ENCODE data around the gene RASL12. TPM values are rescaled to one million over a fixed set of nuclear protein-coding genes. Genes with fewer than 3 reads are reported as not detected.

Gene RASL12
- total RNA-seq, 1 donor from 2014 or later: 85.7 TPM

GRCh38 chr15:65058394-65059368 lies 9.1 kb downstream of the RASL12 start:
- peak overlapping the region; percentile 63 for H3K27ac ChIP-seq
- H3K9me3 ChIP-seq: no peaks in the 10 kb centered on the region
- intact Hi-C loops (cut with DNase I): no loop called here
- TF ChIP-seq POLR2AphosphoS5 (IDR thresholded peaks at IDR 0.05; ENCODE audit: insufficient read depth in 1 of 2, low read depth in 1 of 2): no peak
- no peak for TF ChIP-seq CTCF (IDR thresholded peaks at IDR 0.05)
- TF ChIP-seq POLR2A (IDR thresholded peaks at IDR 0.05): no peak
- DNase-seq (ENCODE audit: extremely low spot score in 2 of 2): no peak
- H3K36me3 ChIP-seq: peaks cover 0 to 13% of the 10 kb centered on the region in 2 donors
- peaks cover 59% of the 10 kb centered on the region for H3K4me1 ChIP-seq
- H3K4me3 ChIP-seq: no peak overlapping the region
- H3K27me3 ChIP-seq: no peaks in the 10 kb centered on the region

GRCh38 chr15:65057549-65057940 lies 10.2 kb downstream of the RASL12 start:
- TF ChIP-seq POLR2AphosphoS5 (IDR thresholded peaks at IDR 0.05; ENCODE audit: insufficient read depth in 1 of 2, low read depth in 1 of 2): no peak
- intact Hi-C loops (cut with DNase I): no loop called here
- peak in 1 of 2 donors; percentile 84 for DNase-seq (ENCODE audit: extremely low spot score in 2 of 2)

GRCh38 chr15:65056868-65057548 lies 10.8 kb downstream of the RASL12 start:
- intact Hi-C loops (cut with DNase I): no loop called here
- no peaks in the 10 kb centered on the region for H3K27me3 ChIP-seq

More at GRCh38 chr15:65057549-65057940, 10.2 kb downstream of the RASL12 start:
- H3K4me3 ChIP-seq: no peak overlapping the region
- peaks cover 48% of the 10 kb centered on the region for H3K4me1 ChIP-seq
- peaks cover 0 to 13% of the 10 kb centered on the region in 2 donors for H3K36me3 ChIP-seq
- H3K27me3 ChIP-seq: no peaks in the 10 kb centered on the region
- peak overlapping the region; percentile 5 for H3K27ac ChIP-seq
- no peaks in the 10 kb centered on the region for H3K9me3 ChIP-seq

GRCh38 chr15:65056106-65056505 lies 11.7 kb downstream of the RASL12 start:
- DNase-seq (ENCODE audit: extremely low spot score in 2 of 2): no peak
- peaks cover 0 to 13% of the 10 kb centered on the region in 2 donors for H3K36me3 ChIP-seq

More at GRCh38 chr15:65056868-65057548, 10.8 kb downstream of the RASL12 start:
- no peak for TF ChIP-seq POLR2AphosphoS5 (IDR thresholded peaks at IDR 0.05; ENCODE audit: insufficient read depth in 1 of 2, low read depth in 1 of 2)
- no peak overlapping the region for H3K4me3 ChIP-seq
- peaks cover 0 to 13% of the 10 kb centered on the region in 2 donors for H3K36me3 ChIP-seq
- H3K27ac ChIP-seq: no peak overlapping the region
- no peaks in the 10 kb centered on the region for H3K9me3 ChIP-seq
- peaks cover 43% of the 10 kb centered on the region for H3K4me1 ChIP-seq
- no peak for DNase-seq (ENCODE audit: extremely low spot score in 2 of 2)

GRCh38 chr15:65055201-65055870 lies 12.5 kb downstream of the RASL12 start:
- Histone ChIP-seq H3K27ac (peak overlapping the region; percentile 55), H3K36me3 (peaks cover 0 to 13% of the 10 kb centered on the region in 2 donors), H3K27me3 (no peaks in the 10 kb centered on the region), H3K4me3 (no peak overlapping the region), H3K9me3 (no peaks in the 10 kb centered on the region), H3K4me1 (peaks cover 32% of the 10 kb centered on the region)
- peak in 1 of 2 donors; percentile 84 for DNase-seq (ENCODE audit: extremely low spot score in 2 of 2)
- intact Hi-C loops (cut with DNase I): no loop called here
- TF ChIP-seq CTCF (IDR thresholded peaks at IDR 0.05): no peak
- no peak for TF ChIP-seq POLR2A (IDR thresholded peaks at IDR 0.05)
- TF ChIP-seq POLR2AphosphoS5 (IDR thresholded peaks at IDR 0.05; ENCODE audit: insufficient read depth in 1 of 2, low read depth in 1 of 2): peak in 1 of 2 donors; percentile 17

More at GRCh38 chr15:65056106-65056505, 11.7 kb downstream of the RASL12 start:
- intact Hi-C loops (cut with DNase I): no loop called here
- no peak for TF ChIP-seq CTCF (IDR thresholded peaks at IDR 0.05)
- TF ChIP-seq POLR2A (IDR thresholded peaks at IDR 0.05): no peak
- TF ChIP-seq POLR2AphosphoS5 (IDR thresholded peaks at IDR 0.05; ENCODE audit: insufficient read depth in 1 of 2, low read depth in 1 of 2): no peak
- Histone ChIP-seq H3K27ac (peak overlapping the region; percentile 55), H3K27me3 (no peaks in the 10 kb centered on the region), H3K4me1 (peaks cover 34% of the 10 kb centered on the region), H3K9me3 (no peaks in the 10 kb centered on the region), H3K4me3 (no peak overlapping the region)
